CD4-positive, alpha-beta T cell (primary cell): ENCODE results near the gene BIRC6. TPM values are rescaled to one million over a fixed set of nuclear protein-coding genes. Genes with fewer than 3 reads are reported as not detected.
"Not testable (repeated sequence)": the region's sequence is repeated elsewhere in the genome, so short reads cannot be mapped to it uniquely, and the experiment has no call there.

ENCODE experiments used
- ATAC-seq: fragments of 200-7000 bp; cut with Tn5 transposase; one replicate; pipeline ENCODE4 v1.10.0; 2022; ENCODE audit warnings: mild to moderate bottlenecking; ENCODE audit not compliant: poor library complexity
- CTCF ChIA-PET: fragments of 350-600 bp; sonication (Branson Sonifier 250); formaldehyde crosslinking; loops from one replicate; lab custom pipeline; 2021; ENCODE audit warnings: antibody characterized with exemption, inconsistent platforms; lab: Charles Lee
- POLR2A ChIA-PET: fragments of 350-600 bp; sonication (Branson Sonifier 250); formaldehyde crosslinking; loops from one replicate; lab custom pipeline; 2021; ENCODE audit warnings: antibody characterized with exemption, inconsistent platforms; lab: Charles Lee
- DNase-seq, 14 experiments: peaks; one replicate each; pipeline ENCODE4 v3.0.0-alpha.2; 2013 to 2020; ENCODE audit warnings: mixed read lengths in 2 of 14
- H3K27ac ChIP-seq, 2 donors: one replicate each; pipeline versions ENCODE4 v1.5.1 to v1.7.0; 2013; ENCODE audit warnings: low read length in 2 of 2, low read depth in 1 of 2, mild to moderate bottlenecking in 1 of 2
- H3K27me3 ChIP-seq, 2 experiments: 1 replicate in 1 of 2; 2 replicates in 1 of 2; pipeline versions ENCODE4 v1.6.1 to v1.7.0; 2013; ENCODE audit warnings: low read length in 2 of 2, control low read depth in 1 of 2, mild to moderate bottlenecking in 1 of 2, moderate library complexity in 1 of 2; ENCODE audit not compliant: insufficient read depth in 2 of 2, control insufficient read depth in 1 of 2
- H3K36me3 ChIP-seq: one replicate; pipeline ENCODE4 v1.6.1; 2013; ENCODE audit warnings: low read length, control low read depth; ENCODE audit not compliant: insufficient read depth
- H3K4me1 ChIP-seq: one replicate; pipeline ENCODE4 v1.6.1; 2013; ENCODE audit warnings: low read length, control low read depth; ENCODE audit not compliant: insufficient read depth
- H3K4me3 ChIP-seq: one replicate; pipeline ENCODE4 v1.5.1; 2013; ENCODE audit warnings: mild to moderate bottlenecking, low read length, moderate library complexity
- H3K9me3 ChIP-seq, 2 experiments: 1 replicate in 1 of 2; 2 replicates in 1 of 2; pipeline versions ENCODE4 v1.6.1 to v1.7.0; 2013; ENCODE audit warnings: low read length in 2 of 2, mild to moderate bottlenecking in 2 of 2, control low read depth in 1 of 2, moderate library complexity in 1 of 2; ENCODE audit not compliant: control insufficient read depth in 1 of 2, insufficient read depth in 1 of 2
- H3K27ac Mint-ChIP-seq: one replicate; pipeline ENCODE4 v1.8.0; 2020; ENCODE audit warnings: mixed read lengths
- H3K27me3 Mint-ChIP-seq: one replicate; pipeline ENCODE4 v1.8.0; 2021; ENCODE audit warnings: mixed read lengths
- H3K36me3 Mint-ChIP-seq: one replicate; pipeline ENCODE4 v1.8.0; 2021; ENCODE audit warnings: low read depth, mixed read lengths
- H3K4me1 Mint-ChIP-seq: one replicate; pipeline ENCODE4 v1.8.0; 2021; ENCODE audit warnings: low read depth, mixed read lengths
- H3K4me3 Mint-ChIP-seq: one replicate; pipeline ENCODE4 v1.8.0; 2020; ENCODE audit warnings: mild to moderate bottlenecking, mixed read lengths
- H3K9me3 Mint-ChIP-seq: one replicate; pipeline ENCODE4 v1.8.0; 2020; ENCODE audit warnings: mixed read lengths
- intact Hi-C, 2 experiments: fragments of 100-400 bp; cut with DNase I in 1 of 2; cut with micrococcal nuclease in 1 of 2; formaldehyde crosslinking; loops; one replicate each; pipeline versions ENCODE4 v1.15.1 to v1.9.0; 2023 to 2025; cut with DNase I, micrococcal nuclease
- total RNA-seq, 174 experiments: library from RNA in 2 of 174; stranded (reverse) in 2 of 174; gene quantifications; one replicate each; pipeline ENCODE4 v1.2.3 and lab custom pipeline; 2021 to 2026
- TF ChIP-seq, protein P1 (sequence below): fragments of 200-600 bp; IDR thresholded peaks from one replicate; pipeline ENCODE4 v1.8.0; 2022; ENCODE audit warnings: antibody characterized with exemption, mild to moderate bottlenecking

Gene BIRC6
- total RNA-seq, 2 experiments from 2014 or later, result 110 to 113 TPM

DNA sequence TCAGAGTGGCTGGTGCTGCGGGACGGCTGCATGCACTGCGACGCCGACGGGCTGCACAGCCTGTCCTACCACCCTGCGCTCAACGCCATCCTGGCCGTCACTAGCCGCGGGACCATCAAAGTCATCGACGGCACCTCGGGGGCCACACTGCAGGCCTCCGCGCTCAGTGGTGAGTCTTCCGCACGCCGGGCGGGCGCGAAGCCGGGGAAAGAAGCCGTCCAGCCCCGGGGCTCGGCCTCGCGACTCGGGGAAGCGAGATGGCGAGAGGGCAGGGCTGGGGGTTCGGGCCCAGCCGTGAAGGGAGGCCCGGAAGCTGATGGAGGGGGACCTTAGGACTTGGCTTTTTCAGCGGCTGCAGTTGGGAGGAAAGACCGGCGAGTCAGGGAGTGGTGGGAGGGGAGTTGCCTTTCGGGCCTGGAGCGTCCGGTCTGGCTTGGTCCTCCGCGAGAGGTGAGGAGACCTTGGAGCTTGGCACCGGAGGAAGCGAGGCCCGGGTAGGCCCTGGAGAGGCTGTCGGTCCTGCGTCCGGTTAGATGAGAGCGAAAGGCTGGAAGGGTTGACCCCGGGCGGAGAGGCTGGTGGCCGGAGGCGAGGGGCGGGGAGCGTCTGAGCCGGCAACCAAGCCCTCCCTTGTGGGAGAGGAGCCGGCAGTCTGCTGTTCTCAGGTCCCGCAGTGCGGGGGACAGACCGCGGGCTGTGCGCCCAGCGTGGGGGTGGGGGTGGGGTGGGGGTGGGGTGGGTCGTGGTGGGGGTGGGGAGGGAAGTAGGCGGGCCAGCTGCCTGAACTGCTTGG is 691 bp downstream of the BIRC6 start:
- H3K4me3 Mint-ChIP-seq, result peak overlapping the region; percentile 98
- peak overlapping the region; percentile 97 for H3K4me3 ChIP-seq
- no peaks in the 10 kb centered on the region for H3K9me3 ChIP-seq
- no peaks in the 10 kb centered on the region for H3K27me3 Mint-ChIP-seq
- H3K4me1 Mint-ChIP-seq, result peaks cover 47% of the 10 kb centered on the region
- ATAC-seq (peak; percentile 15), DNase-seq (peak in 10 of 14 experiments; percentile 3 to 47 (median 18))
- H3K36me3 ChIP-seq, result peaks cover 5% of the 10 kb centered on the region
- no peaks in the 10 kb centered on the region for H3K9me3 Mint-ChIP-seq
- TF ChIP-seq, protein P1, sequence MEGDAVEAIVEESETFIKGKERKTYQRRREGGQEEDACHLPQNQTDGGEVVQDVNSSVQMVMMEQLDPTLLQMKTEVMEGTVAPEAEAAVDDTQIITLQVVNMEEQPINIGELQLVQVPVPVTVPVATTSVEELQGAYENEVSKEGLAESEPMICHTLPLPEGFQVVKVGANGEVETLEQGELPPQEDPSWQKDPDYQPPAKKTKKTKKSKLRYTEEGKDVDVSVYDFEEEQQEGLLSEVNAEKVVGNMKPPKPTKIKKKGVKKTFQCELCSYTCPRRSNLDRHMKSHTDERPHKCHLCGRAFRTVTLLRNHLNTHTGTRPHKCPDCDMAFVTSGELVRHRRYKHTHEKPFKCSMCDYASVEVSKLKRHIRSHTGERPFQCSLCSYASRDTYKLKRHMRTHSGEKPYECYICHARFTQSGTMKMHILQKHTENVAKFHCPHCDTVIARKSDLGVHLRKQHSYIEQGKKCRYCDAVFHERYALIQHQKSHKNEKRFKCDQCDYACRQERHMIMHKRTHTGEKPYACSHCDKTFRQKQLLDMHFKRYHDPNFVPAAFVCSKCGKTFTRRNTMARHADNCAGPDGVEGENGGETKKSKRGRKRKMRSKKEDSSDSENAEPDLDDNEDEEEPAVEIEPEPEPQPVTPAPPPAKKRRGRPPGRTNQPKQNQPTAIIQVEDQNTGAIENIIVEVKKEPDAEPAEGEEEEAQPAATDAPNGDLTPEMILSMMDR, result no peak
- H3K27ac ChIP-seq, result peak overlapping the region; percentile 75 to 82
- CTCF ChIA-PET, result interaction anchor here (0.9 kb wide), 1 partner anchor 21 kb away, joined by 3 read pairs; no protein-coding TSS in a partner anchor
- no peaks in the 10 kb centered on the region for H3K27me3 ChIP-seq
- intact Hi-C loops, result loop anchor here in 1 of 2 experiments (1.0 to 5.0 kb wide), 5 partner anchors 80 to 1240 kb away; partner anchors contain the start of genes FAM98A, SPAST, TTC27 and YIPF4
- H3K4me1 ChIP-seq, result peaks cover 27% of the 10 kb centered on the region
- peaks cover 35% of the 10 kb centered on the region for H3K36me3 Mint-ChIP-seq
- H3K27ac Mint-ChIP-seq, result peak overlapping the region; percentile 81
- POLR2A ChIA-PET, result interaction anchor here (0.6 to 0.9 kb wide), 2 partner anchors 79 to 270 kb away, joined by 3 read pairs; partner anchors contain the start of gene TTC27

DNA sequence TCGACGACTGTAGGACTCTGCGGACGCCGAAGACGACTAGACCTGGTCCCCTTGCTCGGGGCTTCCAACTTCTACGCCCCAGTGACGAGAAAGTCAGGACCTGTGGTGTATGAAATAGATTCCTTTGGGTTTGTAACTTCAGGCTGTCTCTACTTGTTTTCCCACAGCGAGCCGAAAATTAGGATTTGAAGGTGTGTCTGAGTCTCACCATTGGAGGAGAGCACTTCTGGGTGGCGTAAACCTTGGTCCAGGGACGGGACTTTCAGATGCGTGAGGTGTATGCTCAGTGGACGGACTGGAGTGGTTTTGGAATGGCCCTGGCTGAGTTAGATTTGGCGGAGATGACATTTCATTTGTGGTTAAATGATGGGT is 1.3 kb downstream of the BIRC6 start:
- H3K4me1 Mint-ChIP-seq, result peaks cover 53% of the 10 kb centered on the region
- ChIA-PET CTCF (interaction anchor here (0.9 kb wide), 1 partner anchor 21 kb away, joined by 3 read pairs; no protein-coding TSS in a partner anchor), POLR2A (interaction anchor here (0.6 to 0.9 kb wide), 2 partner anchors 80 to 270 kb away, joined by 3 read pairs; partner anchors contain the start of gene TTC27)
- Histone ChIP-seq H3K4me3 (peak overlapping the region; percentile 97), H3K36me3 (peaks cover 5% of the 10 kb centered on the region), H3K4me1 (peaks cover 30% of the 10 kb centered on the region), H3K9me3 (no peaks in the 10 kb centered on the region), H3K27me3 (no peaks in the 10 kb centered on the region), H3K27ac (peak overlapping the region; percentile 21 to 75)
- H3K27me3 Mint-ChIP-seq, result no peaks in the 10 kb centered on the region
- TF ChIP-seq, protein P1, result no peak
- DNase-seq (peak in 3 of 14 experiments; percentile 0 to 35 (median 14)), ATAC-seq (no peak)
- H3K4me3 Mint-ChIP-seq, result peak overlapping the region; percentile 85
- H3K36me3 Mint-ChIP-seq, result peaks cover 35% of the 10 kb centered on the region
- peak overlapping the region; percentile 81 for H3K27ac Mint-ChIP-seq
- H3K9me3 Mint-ChIP-seq, result no peaks in the 10 kb centered on the region
- intact Hi-C loops, result loop anchor here in 1 of 2 experiments (2.0 to 5.0 kb wide), 4 partner anchors 191 to 1239 kb away; partner anchors contain the start of genes FAM98A, SPAST and TTC27

DNA sequence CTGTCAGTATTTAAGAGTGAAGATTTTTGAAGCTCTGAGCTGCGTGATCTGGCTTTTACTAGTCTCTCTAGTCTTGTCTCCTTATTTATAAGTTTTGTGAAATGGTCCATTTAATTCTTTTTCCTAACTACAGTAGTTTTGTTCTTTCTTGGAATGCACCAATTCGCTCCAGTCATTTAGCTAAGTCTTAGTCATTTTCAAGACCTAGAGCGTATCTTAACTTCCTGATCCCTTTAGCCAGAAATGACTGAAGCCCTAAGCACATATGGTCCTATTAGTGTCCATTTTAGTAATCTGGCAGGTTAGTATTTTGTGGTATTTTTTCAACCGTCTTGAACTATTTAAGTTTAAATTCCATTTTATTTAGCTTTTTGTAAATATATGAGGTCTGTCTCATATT is 3.6 kb downstream of the BIRC6 start:
- peaks cover 73% of the 10 kb centered on the region for H3K4me1 Mint-ChIP-seq
- CTCF ChIA-PET, result no interaction called here
- intact Hi-C loops, result no loop called here

DNA sequence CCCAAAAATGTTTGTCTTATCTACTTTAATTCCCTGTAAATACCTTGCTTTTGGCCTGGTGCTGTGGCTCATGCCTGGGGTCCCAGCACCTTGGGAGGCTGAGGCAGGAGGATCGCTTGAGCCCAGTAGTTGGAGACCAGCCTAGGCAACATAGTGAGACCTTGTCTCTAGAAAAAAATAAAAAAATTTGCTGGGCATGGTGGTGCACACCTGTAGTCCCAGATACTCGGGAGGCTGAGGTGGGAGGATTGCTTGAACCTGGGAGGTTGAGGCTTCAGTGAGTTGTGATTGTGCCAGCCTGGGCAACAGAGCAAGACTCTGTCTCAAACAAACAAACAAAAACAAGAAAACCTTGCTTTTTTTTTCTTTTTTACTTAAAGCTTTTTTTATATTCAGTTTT is 6.2 kb downstream of the BIRC6 start:
- ATAC-seq, H3K9me3 ChIP-seq, H3K4me3 Mint-ChIP-seq, intact Hi-C loops, H3K4me3 ChIP-seq, DNase-seq, H3K27ac ChIP-seq, CTCF ChIA-PET, H3K36me3 ChIP-seq, H3K9me3 Mint-ChIP-seq, POLR2A ChIA-PET, H3K27me3 ChIP-seq, H3K27me3 Mint-ChIP-seq: not testable (repeated sequence)
- Mint-ChIP-seq H3K4me1 (peaks cover 86% of the 10 kb centered on the region), H3K27ac (peak overlapping the region; percentile 8), H3K36me3 (peaks cover 31% of the 10 kb centered on the region)
- peaks cover 44% of the 10 kb centered on the region for H3K4me1 ChIP-seq

More for the DNA sequence above, 3.6 kb downstream of the BIRC6 start:
- Mint-ChIP-seq H3K27ac (peak overlapping the region; percentile 81), H3K4me3 (peak overlapping the region; percentile 66), H3K36me3 (peaks cover 35% of the 10 kb centered on the region), H3K9me3 (no peaks in the 10 kb centered on the region), H3K27me3 (no peaks in the 10 kb centered on the region)
- TF ChIP-seq, protein P1, result no peak
- Histone ChIP-seq H3K4me1 (peaks cover 35% of the 10 kb centered on the region), H3K4me3 (no peak overlapping the region), H3K27me3 (no peaks in the 10 kb centered on the region), H3K9me3 (no peaks in the 10 kb centered on the region), H3K27ac (no peak overlapping the region), H3K36me3 (peaks cover 5% of the 10 kb centered on the region)
- no peak for DNase-seq
- no peak for ATAC-seq
- POLR2A ChIA-PET, result interaction anchor here (0.9 kb wide), 1 partner anchor 297 kb away, joined by 4 read pairs; the partner anchor contains the start of gene SPAST
